Ascending aorta (tissue), 2 donors: ENCODE measurements around the gene LIN7A. TPM values are rescaled to one million over a fixed set of nuclear protein-coding genes. Genes with fewer than 3 reads are reported as not detected.

Experiments used
- DNase-seq, 2 donors: peaks; one replicate each; pipeline ENCODE4 v3.0.0-alpha.2; 2019; ENCODE audit warnings: low spot score in 2 of 2
- H3K27ac ChIP-seq, 2 donors: fragments of 200-600 bp; sonication (generic); one replicate each; pipeline ENCODE4 v1.5.1; 2016 to 2017; ENCODE audit warnings: mild to moderate bottlenecking in 1 of 2
- H3K27me3 ChIP-seq: fragments of 200-600 bp; sonication (generic); one replicate; pipeline ENCODE4 v1.5.1; 2017
- H3K36me3 ChIP-seq, 2 donors: fragments of 200-600 bp; sonication (generic); one replicate each; pipeline ENCODE4 v1.5.1; 2016
- H3K4me1 ChIP-seq, 2 donors: fragments of 200-600 bp; sonication (generic); one replicate each; pipeline ENCODE4 v1.5.1; 2016 to 2017; ENCODE audit warnings: mild to moderate bottlenecking in 1 of 2
- H3K4me3 ChIP-seq, 2 donors: fragments of 200-600 bp; sonication (generic); one replicate each; pipeline ENCODE4 v1.5.1; 2016 to 2017; ENCODE audit warnings: mild to moderate bottlenecking in 1 of 2
- H3K9me3 ChIP-seq, 2 donors: fragments of 200-600 bp; sonication (generic); one replicate each; pipeline ENCODE4 v1.5.1; 2016
- CTCF ChIP-seq, 3 experiments: fragments of 200-600 bp in 2 of 3; fragments of 450-650 bp in 1 of 3; sonication (generic) in 2 of 3; IDR thresholded peaks; one replicate each; pipeline ENCODE4 v1.5.1; 2016 to 2019; ENCODE audit warnings: antibody characterized with exemption in 3 of 3, mild to moderate bottlenecking in 1 of 3, moderate library complexity in 1 of 3
- intact Hi-C: fragments of 100-400 bp; cut with DNase I; formaldehyde crosslinking; loops from one replicate; pipeline ENCODE4 v1.15.1; 2023
- total RNA-seq: library from RNA; depleted of rRNA; stranded (reverse); fragments of >200 nt; gene quantifications from one replicate; pipeline ENCODE4 v1.1.0, GENCODE V29; 2016

Gene LIN7A
- total RNA-seq, 1 donor from 2014 or later: 4.6 TPM

GRCh38 chr12:80867941-80868340 lies 69.8 kb downstream of the LIN7A start:
- intact Hi-C loops: no loop called here
- no peaks in the 10 kb centered on the region for H3K27me3 ChIP-seq
- H3K36me3 ChIP-seq: no peaks in the 10 kb centered on the region
- no peaks in the 10 kb centered on the region for H3K4me1 ChIP-seq
- no peak for DNase-seq
- no peak for TF ChIP-seq CTCF (IDR thresholded peaks at IDR 0.05)
- H3K4me3 ChIP-seq: no peak overlapping the region
- no peaks in the 10 kb centered on the region for H3K9me3 ChIP-seq
- H3K27ac ChIP-seq: no peak overlapping the region

DNA sequence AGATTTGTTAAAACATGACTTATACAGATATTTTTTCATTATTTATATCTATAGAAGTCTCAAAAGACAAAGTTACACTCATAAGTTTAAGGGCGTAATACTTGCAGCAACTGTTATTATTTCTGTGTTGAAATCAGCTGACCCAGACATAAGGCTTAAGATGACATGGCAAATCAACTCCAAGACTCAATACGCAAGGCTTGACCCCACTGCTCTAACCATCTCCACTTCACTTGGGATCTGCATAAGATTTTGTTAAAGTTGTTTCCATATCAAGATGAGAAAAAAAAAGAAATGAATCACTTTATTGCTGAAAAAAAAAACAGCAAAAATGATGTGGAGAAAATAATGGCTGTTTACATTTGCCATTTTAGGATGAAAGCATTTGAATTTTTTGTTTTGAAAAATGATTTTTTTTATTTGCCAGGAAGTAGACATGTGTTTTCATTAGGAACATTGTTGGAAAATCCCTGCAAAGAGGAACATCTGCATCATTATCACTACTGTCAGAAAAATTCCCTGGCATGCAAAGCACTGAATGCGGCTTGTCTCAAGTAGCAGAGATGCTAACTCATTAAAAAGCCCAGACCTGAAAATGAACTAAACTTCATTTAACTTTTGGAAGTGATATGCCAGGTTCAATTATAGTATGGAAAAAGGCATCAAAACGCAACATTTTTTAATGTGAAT lies 73.5 kb downstream of the LIN7A start:
- no peak for TF ChIP-seq CTCF (IDR thresholded peaks at IDR 0.05)
- Histone ChIP-seq H3K27ac (no peak overlapping the region), H3K36me3 (no peaks in the 10 kb centered on the region), H3K4me1 (no peaks in the 10 kb centered on the region), H3K27me3 (no peaks in the 10 kb centered on the region), H3K4me3 (no peak overlapping the region), H3K9me3 (no peaks in the 10 kb centered on the region)
- intact Hi-C loops: no loop called here
- DNase-seq: no peak

DNA sequence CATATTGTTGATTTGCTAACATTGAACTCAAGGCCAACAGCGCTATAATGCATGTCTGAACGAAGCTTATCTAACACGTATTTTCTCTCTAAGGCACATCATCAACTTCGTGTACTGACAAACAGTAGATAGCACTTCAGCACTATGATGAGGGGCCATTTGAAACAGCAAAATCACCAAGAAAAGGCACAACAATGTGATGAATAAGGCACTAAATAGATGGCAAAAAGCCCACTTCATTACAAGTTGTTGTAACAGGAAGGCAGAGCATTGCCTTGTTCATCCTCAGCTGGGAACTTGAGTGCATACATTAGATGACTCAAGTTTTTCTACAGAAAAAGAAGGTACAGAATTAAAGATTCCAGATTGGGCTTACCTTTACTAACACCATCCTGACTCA lies 75.2 kb downstream of the LIN7A start:
- Histone ChIP-seq H3K27me3 (no peaks in the 10 kb centered on the region), H3K4me3 (no peak overlapping the region), H3K4me1 (no peaks in the 10 kb centered on the region), H3K27ac (no peak overlapping the region), H3K9me3 (no peaks in the 10 kb centered on the region), H3K36me3 (no peaks in the 10 kb centered on the region)
- intact Hi-C loops: no loop called here
- no peak for TF ChIP-seq CTCF (IDR thresholded peaks at IDR 0.05)
- DNase-seq: no peak

DNA sequence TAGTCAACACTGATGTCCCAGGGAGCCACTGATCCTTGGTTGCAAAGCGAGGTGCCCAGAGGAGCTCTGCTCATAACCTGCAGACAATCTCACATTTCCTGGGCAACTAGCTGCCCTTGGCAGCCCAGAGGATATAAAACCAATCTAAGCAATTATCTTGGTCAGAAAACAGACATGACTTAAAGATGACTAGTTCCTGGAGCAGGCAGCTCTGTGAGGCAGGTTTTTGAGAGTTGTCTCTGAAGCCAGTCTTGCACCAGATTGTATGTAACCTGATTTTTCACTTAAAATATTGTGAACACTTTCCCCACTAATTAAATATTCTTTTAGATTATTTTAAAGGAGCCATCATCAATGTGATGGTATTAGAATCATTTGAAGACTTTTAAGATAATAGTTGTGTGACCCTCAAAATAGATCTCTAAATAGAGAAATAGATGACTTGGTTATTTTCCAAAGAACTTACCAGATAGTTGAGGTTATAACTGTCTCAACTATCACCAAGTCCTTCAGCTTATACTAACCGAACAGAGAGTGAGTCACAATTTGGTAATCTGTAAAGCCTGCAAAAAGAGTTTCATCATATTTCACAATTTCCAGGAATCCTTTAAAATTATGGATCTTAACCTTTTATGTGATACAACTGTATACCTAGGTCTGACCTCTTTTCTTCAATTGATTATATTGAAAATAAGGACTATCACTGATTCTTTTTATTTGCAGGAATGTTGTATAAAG lies 75.9 kb downstream of the LIN7A start:
- Histone ChIP-seq H3K9me3 (no peaks in the 10 kb centered on the region), H3K4me1 (no peaks in the 10 kb centered on the region), H3K4me3 (no peak overlapping the region), H3K27ac (no peak overlapping the region), H3K27me3 (no peaks in the 10 kb centered on the region), H3K36me3 (no peaks in the 10 kb centered on the region)
- no peak for TF ChIP-seq CTCF (IDR thresholded peaks at IDR 0.05)
- DNase-seq: no peak
- intact Hi-C loops: no loop called here

- Histone ChIP-seq H3K27ac (no peak overlapping the region), H3K27me3 (no peaks in the 10 kb centered on the region), H3K4me3 (no peak overlapping the region), H3K9me3 (no peaks in the 10 kb centered on the region), H3K36me3 (no peaks in the 10 kb centered on the region), H3K4me1 (no peaks in the 10 kb centered on the region)
- DNase-seq: no peak
- intact Hi-C loops: no loop called here
- TF ChIP-seq CTCF (IDR thresholded peaks at IDR 0.05): no peak
Measured at GRCh38 chr12:80860928-80861327, 76.8 kb downstream of the LIN7A start.
